K562 (cell line): ENCODE results near the gene LIN9. TPM values are rescaled to one million over a fixed set of nuclear protein-coding genes. Genes with fewer than 3 reads are reported as not detected.
A peak's percentile ranks its signal among the peaks of the same experiment; 100 is the strongest.

Experiments used
- ATF7 ChIP-seq: fragments of 450-650 bp; IDR thresholded peaks from 2 replicates; pipeline ENCODE4 v1.7.1; 2014; ENCODE audit warnings: mild to moderate bottlenecking, moderate library complexity
- CHD7 ChIP-seq: fragments of 200-600 bp; sonication (generic); IDR thresholded peaks from one replicate; pipeline ENCODE4 v1.6.1; 2012; ENCODE audit warnings: mild to moderate bottlenecking, low read depth, low read length, inconsistent platforms
- DEAF1 ChIP-seq: fragments of 450-650 bp; formaldehyde crosslinking; IDR thresholded peaks from 2 replicates; pipeline ENCODE4 v1.4.0; 2020; ENCODE audit warnings: mild to moderate bottlenecking, moderate library complexity
- HNRNPH1 ChIP-seq: fragments of 200-400 bp; formaldehyde crosslinking; optimal IDR thresholded peaks from 2 replicates; pipeline ENCODE3; 2017; ENCODE audit warnings: low read depth, mild to moderate bottlenecking, low read length, moderate library complexity
- KAT2B ChIP-seq: IDR thresholded peaks from one replicate; pipeline ENCODE4 v1.6.1; 2012; ENCODE audit warnings: low read depth, mild to moderate bottlenecking, control low read depth, inconsistent platforms, low read length, moderate library complexity
- MEF2D ChIP-seq: conservative IDR thresholded peaks from 2 replicates; pipeline ENCODE4 v1.6.1; 2016; ENCODE audit warnings: low read depth, missing genetic modification characterization, missing compliant biosample characterization
- MYC ChIP-seq, 2 experiments: fragments of 250-450 bp in 1 of 2; sonication (Bioruptor Pico) in 1 of 2; IDR thresholded peaks; 2 replicates each; pipeline versions ENCODE4 v1.5.1 to v1.6.1; 2012 to 2021; ENCODE audit warnings: low read depth in 2 of 2, borderline replicate concordance in 1 of 2, improper control_type of control experiment in 1 of 2, low read length in 1 of 2, mild to moderate bottlenecking in 1 of 2, moderate library complexity in 1 of 2
- RUNX1 ChIP-seq: sonication (generic); IDR thresholded peaks from 2 replicates; pipeline ENCODE4 v1.6.1; 2016; ENCODE audit warnings: antibody characterized with exemption, low read depth
- SRF ChIP-seq, 2 experiments: fragments of 250-450, 450-650 bp in 1 of 2; sonication (Bioruptor Pico) in 1 of 2; sonication (generic) in 1 of 2; formaldehyde crosslinking; IDR thresholded peaks; 2 replicates each; pipeline versions ENCODE4 v1.5.0 to v1.5.1; 2020 to 2022; ENCODE audit warnings: mild to moderate bottlenecking in 1 of 2, missing genetic modification reagents in 1 of 2
- ZFP30 ChIP-seq: fragments of 250-450 bp; sonication (Bioruptor Pico); IDR thresholded peaks from 2 replicates; pipeline ENCODE4 v1.8.0; 2022; ENCODE audit warnings: moderate library complexity, mild to moderate bottlenecking, inconsistent platforms, borderline replicate concordance
- ZNF507 ChIP-seq: conservative IDR thresholded peaks from 2 replicates; pipeline ENCODE4 v1.6.1; 2017; ENCODE audit warnings: missing genetic modification characterization, missing compliant biosample characterization
- polyA plus RNA-seq, 8 experiments: library from polyadenylated mRNA; depleted of rRNA in 4 of 8; stranded (reverse) in 5 of 8; unstranded in 3 of 8; fragments of >200 nt; fragmentation: Nextera tagmentation in 2 of 8; fragmentation: Illumina TruSeq in 1 of 8; extraction: Ambion mirVana in 2 of 8; extraction: Trizol in 1 of 8; gene quantifications; 2 replicates each; pipeline versions ENCODE4 v1.2.1 to v1.2.3, GENCODE V29; 2011 to 2014; ENCODE audit warnings: inconsistent platforms in 1 of 8, missing spikeins in 1 of 8
- total RNA-seq, 7 experiments: library from RNA; depleted of rRNA in 6 of 7; stranded (reverse); fragments of >200 nt in 6 of 7; fragmentation: Illumina TruSeq in 2 of 7; extraction: Trizol in 2 of 7; gene quantifications; 2 replicates each; pipeline versions ENCODE4 v1.2.1 to v1.2.3, GENCODE V29; 2011 to 2021; ENCODE audit warnings: low replicate concordance in 1 of 7

The LIN9 gene
- total and polyA plus RNA-seq, 9 of the 15 experiments (the other 6 are each of a cell fraction or from before 2014, with no cell fraction given): 18.8 to 33.0 (median 25.5) TPM

GRCh38 chr1:226309398-226310244, 657 bp upstream of the LIN9 start (continued):
- TF ChIP-seq CHD7 (no peak), RUNX1 (no peak), ATF7 (peak; percentile 19; the same call in 1 of the 2 replicates), DEAF1 (CRISPR knock-in tag) (no peak), SRF (CRISPR knock-in tag; IDR thresholded peaks at IDR 0.05) (0 out of 4 replicates have a peak, but pooled peaks of 1 of the 2 experiments have one; percentile 35), ZNF507 (tag) (no peak), ZFP30 (CRISPR knock-in tag) (no peak), HNRNPH1 (no peak), MYC (IDR thresholded peaks at IDR 0.05; ENCODE audit: low read depth, low read length) (peak; percentile 71), MYC (CRISPR knock-in tag; IDR thresholded peaks at IDR 0.05; ENCODE audit: borderline replicate concordance, low read depth) (no peak), KAT2B (no peak), MEF2D (no peak)
